IMR-90 (cell line): ENCODE results near the gene PIP5K1B. TPM values are rescaled to one million over a fixed set of nuclear protein-coding genes. Genes with fewer than 3 reads are reported as not detected.

Experiments
- ATAC-seq: fragments of 200-7000 bp; cut with Tn5 transposase; 2 replicates; pipeline ENCODE4 v1.9.1; 2020; ENCODE audit warnings: low read depth, mild to moderate bottlenecking, moderate library complexity
- BruUV-seq: library from RNA; stranded (reverse); fragments of 400-500 nt; replicated peaks from 2 replicates; lab custom pipeline; 2021; lab: Mats Ljungman, UMichigan
- CTCF ChIA-PET: fragments of 300-600 bp; formaldehyde crosslinking; extraction: SDS; loops from one replicate; lab custom pipeline; 2021; ENCODE audit warnings: antibody characterized with exemption; lab: Yijun Ruan, JAX
- POLR2A ChIA-PET: fragments of 300-600 bp; sonication (Branson Sonifier 250); formaldehyde crosslinking; loops from one replicate; lab custom pipeline; 2022; ENCODE audit warnings: antibody characterized with exemption; ENCODE audit not compliant: unreplicated experiment; lab: Charles Lee
- DNase-seq: peaks from one replicate; pipeline ENCODE4 v3.0.0; 2013
- H2AFZ ChIP-seq: replicated peaks from 2 replicates; pipeline ENCODE3; 2013; ENCODE audit warnings: low read length, mild to moderate bottlenecking; ENCODE audit not compliant: poor library complexity
- H2AK5ac ChIP-seq: 2 replicates; pipeline ENCODE4 v1.6.1; 2013; ENCODE audit warnings: low read depth, low read length, inconsistent platforms
- H2AK9ac ChIP-seq: replicated peaks from 2 replicates; pipeline ENCODE3; 2013; ENCODE audit warnings: mild to moderate bottlenecking, low read depth, low read length, moderate library complexity; ENCODE audit not compliant: poor library complexity
- H2BK120ac ChIP-seq: 2 replicates; pipeline ENCODE4 v1.6.1; 2013; ENCODE audit warnings: low read depth, low read length, inconsistent platforms
- H2BK15ac ChIP-seq: 3 replicates; pipeline ENCODE4 v1.6.1; 2013; ENCODE audit warnings: low read depth, low read length, inconsistent platforms
- H2BK20ac ChIP-seq: 2 replicates; pipeline ENCODE4 v1.6.1; 2013; ENCODE audit warnings: low read depth, mild to moderate bottlenecking, inconsistent platforms, low read length, moderate library complexity
- H2BK5ac ChIP-seq: 2 replicates; pipeline ENCODE4 v1.6.1; 2013; ENCODE audit warnings: mild to moderate bottlenecking, low read depth, low read length, inconsistent platforms; ENCODE audit not compliant: poor library complexity, severe bottlenecking
- H3K14ac ChIP-seq: replicated peaks from 2 replicates; pipeline ENCODE4 v1.6.1; 2013; ENCODE audit warnings: low read depth, low read length, inconsistent platforms
- H3K18ac ChIP-seq: 2 replicates; pipeline ENCODE4 v1.6.1; 2013; ENCODE audit warnings: low read depth, low read length, control low read depth
- H3K23ac ChIP-seq: 2 replicates; pipeline ENCODE4 v1.6.1; 2013; ENCODE audit warnings: low read depth, low read length, inconsistent platforms
- H3K27ac ChIP-seq: 2 replicates; pipeline ENCODE4 v1.5.1; 2013; ENCODE audit warnings: mild to moderate bottlenecking, control low read depth, low read length; ENCODE audit not compliant: insufficient read depth
- H3K27me3 ChIP-seq: 2 replicates; pipeline ENCODE4 v1.6.1; 2013; ENCODE audit warnings: low read length; ENCODE audit not compliant: control insufficient read depth, insufficient read depth
- H3K36me3 ChIP-seq: 2 replicates; pipeline ENCODE4 v1.6.1; 2013; ENCODE audit warnings: low read length, mixed read lengths; ENCODE audit not compliant: control insufficient read depth, insufficient read depth
- H3K4ac ChIP-seq: 2 replicates; pipeline ENCODE4 v1.6.1; 2013; ENCODE audit warnings: low read depth, low read length, inconsistent platforms
- H3K4me1 ChIP-seq: 2 replicates; pipeline ENCODE4 v1.6.1; 2013; ENCODE audit warnings: low read length, mixed read lengths; ENCODE audit not compliant: control insufficient read depth, insufficient read depth
- H3K4me2 ChIP-seq: 2 replicates; pipeline ENCODE4 v1.6.1; 2013; ENCODE audit warnings: low read depth, mild to moderate bottlenecking, control low read depth, low read length, moderate library complexity
- H3K4me3 ChIP-seq: 2 replicates; pipeline ENCODE4 v1.5.1; 2013; ENCODE audit warnings: low read depth, mild to moderate bottlenecking, control low read depth, low read length, moderate library complexity; ENCODE audit not compliant: insufficient read depth
- H3K56ac ChIP-seq: 2 replicates; pipeline ENCODE4 v1.6.1; 2013; ENCODE audit warnings: low read length, inconsistent platforms; ENCODE audit not compliant: insufficient read depth; ENCODE audit errors: extremely low read depth
- H3K79me1 ChIP-seq, 2 experiments: 2 replicates each; pipeline ENCODE4 v1.6.1; 2013; ENCODE audit warnings: low read length in 2 of 2, inconsistent platforms in 1 of 2, low read depth in 1 of 2
- H3K9ac ChIP-seq: 2 replicates; pipeline ENCODE4 v1.6.1; 2013; ENCODE audit warnings: low read depth, low read length, control low read depth
- H3K9me1 ChIP-seq: 2 replicates; pipeline ENCODE4 v1.6.1; 2013; ENCODE audit warnings: low read length, inconsistent platforms; ENCODE audit not compliant: insufficient read depth
- H3K9me3 ChIP-seq: 2 replicates; pipeline ENCODE4 v1.6.1; 2013; ENCODE audit warnings: low read length; ENCODE audit not compliant: control insufficient read depth, insufficient read depth
- H4K20me1 ChIP-seq: 2 replicates; pipeline ENCODE4 v1.6.1; 2013; ENCODE audit warnings: low read length, inconsistent platforms; ENCODE audit not compliant: insufficient read depth
- H4K5ac ChIP-seq: 2 replicates; pipeline ENCODE4 v1.6.1; 2013; ENCODE audit warnings: mild to moderate bottlenecking, low read depth, low read length, control low read depth
- H4K8ac ChIP-seq, 2 experiments: 2 replicates each; pipeline ENCODE4 v1.6.1; 2013; ENCODE audit warnings: low read depth in 2 of 2, low read length in 2 of 2, control low read depth in 1 of 2, inconsistent platforms in 1 of 2
- H4K91ac ChIP-seq: 2 replicates; pipeline ENCODE4 v1.6.1; 2013; ENCODE audit warnings: low read depth, low read length, inconsistent platforms; ENCODE audit not compliant: insufficient read depth
- CEBPB ChIP-seq: IDR thresholded peaks from 2 replicates; pipeline ENCODE4 v1.6.1; 2012; ENCODE audit warnings: low read depth, low read length, improper control_type of control experiment
- CHD1 ChIP-seq: IDR thresholded peaks from 2 replicates; pipeline ENCODE4 v1.6.1; 2012; ENCODE audit warnings: low read depth, low read length, improper control_type of control experiment
- MAZ ChIP-seq: IDR thresholded peaks from 2 replicates; pipeline ENCODE4 v1.6.1; 2012; ENCODE audit warnings: low read depth, mild to moderate bottlenecking, low read length, improper control_type of control experiment, moderate library complexity, borderline replicate concordance
- RFX5 ChIP-seq: IDR thresholded peaks from 2 replicates; pipeline ENCODE4 v1.8.0; 2012; ENCODE audit warnings: low read depth, mild to moderate bottlenecking, low read length, moderate library complexity
- WGBS, 2 experiments: methylation state at CpG; one replicate each; pipeline versions ENCODE4 v1.1.5 to v1.1.7; 2013; ENCODE audit warnings: missing lambda C conversion rate in 2 of 2; ENCODE audit not compliant: insufficient read length in 1 of 2; ENCODE audit errors: extremely low coverage in 2 of 2; 5-methylcytosine and 5-hydroxymethylcytosine counted together
- dilution Hi-C: fragments of 300-500 bp; cut with HindIII; formaldehyde crosslinking; loops from one replicate; pipeline ENCODE4 v1.14.3; 2018; ENCODE audit warnings: low sequenced_read_pairs; ENCODE audit not compliant: unreplicated experiment
- in situ Hi-C: fragments of 300-500 bp; cut with MboI; formaldehyde crosslinking; loops from 3 replicates; pipeline ENCODE4 v1.14.3; 2019; ENCODE audit warnings: low sequenced_read_pairs, inconsistent platforms, mixed read lengths
- intact Hi-C: fragments of 100-400 bp; cut with micrococcal nuclease; formaldehyde crosslinking; loops from 2 replicates; pipeline ENCODE4 v1.10.0; 2022
- polyA plus RNA-seq, 3 experiments: library from polyadenylated mRNA; depleted of rRNA; stranded (reverse); fragments of >200 nt; gene quantifications; 2 replicates each; pipeline ENCODE4 v1.2.3, GENCODE V29; 2012; ENCODE audit warnings: low replicate concordance in 1 of 3
- total RNA-seq: library from RNA; depleted of rRNA; stranded (reverse); fragments of >200 nt; gene quantifications from 2 replicates; pipeline ENCODE4 v1.2.3, GENCODE V29; 2012

Gene PIP5K1B
- total and polyA plus RNA-seq, 2 of the 4 experiments (the other 2 are of a cell fraction): not detected

GRCh38 chr9:68950689-68951088, 245.6 kb downstream of the PIP5K1B start:
- H3K23ac ChIP-seq: no peak overlapping the region
- no peaks in the 10 kb centered on the region for H3K9me3 ChIP-seq
- no peak overlapping the region for H2BK120ac ChIP-seq
- dilution Hi-C loops (no loop called here), intact Hi-C loops (no loop called here), in situ Hi-C loops (no loop called here)
- H3K9ac ChIP-seq: no peak overlapping the region
- no peak overlapping the region for H3K18ac ChIP-seq
- no peak overlapping the region for H4K8ac ChIP-seq
- H2AK9ac ChIP-seq: no peak overlapping the region
- ChIA-PET POLR2A (no interaction called here), CTCF (interaction anchor here (1.6 to 1.8 kb wide), 2 partner anchors 14 to 15 kb away, joined by 4 to 5 read pairs; no protein-coding TSS in a partner anchor)
- H4K91ac ChIP-seq: no peak overlapping the region
- no peak overlapping the region for H3K4me3 ChIP-seq
- no peak overlapping the region for H2BK15ac ChIP-seq
- H3K79me1 ChIP-seq: no peaks in the 10 kb centered on the region
- H3K4me2 ChIP-seq: no peak overlapping the region
- H3K56ac ChIP-seq: no peak overlapping the region
- H3K14ac ChIP-seq: no peak overlapping the region
- H2AK5ac ChIP-seq: no peak overlapping the region
- DNase-seq: no peak
- no peak overlapping the region for H3K4ac ChIP-seq
- H4K20me1 ChIP-seq: no peaks in the 10 kb centered on the region
- no peak for ATAC-seq
- H3K4me1 ChIP-seq: no peaks in the 10 kb centered on the region
- H3K9me1 ChIP-seq: no peaks in the 10 kb centered on the region
- H3K36me3 ChIP-seq: no peaks in the 10 kb centered on the region
- BruUV-seq: no TSS peak
- H2BK20ac ChIP-seq: no peak overlapping the region
- no peak overlapping the region for H4K5ac ChIP-seq
- H3K27ac ChIP-seq: no peak overlapping the region
- H2BK5ac ChIP-seq: no peak overlapping the region
- no peak overlapping the region for H2AFZ ChIP-seq
- TF ChIP-seq MAZ (no peak), CEBPB (no peak), RFX5 (no peak), CHD1 (no peak)
- WGBS, 2 experiments: no CpG with 5 or more reads among the region's 2 CpGs
- peaks cover 2% of the 10 kb centered on the region; the same call in 1 of the 2 replicates for H3K27me3 ChIP-seq
